Parathyroid adenoma (tissue), 2 donors: ENCODE measurements around the gene KRTAP4-16.
"Not testable (repeated sequence)": the region's sequence is repeated elsewhere in the genome, so short reads cannot be mapped to it uniquely, and the experiment has no call there.

ENCODE experiments used
- H2AFZ ChIP-seq: fragments of 300-600 bp; sonication (generic); one replicate; pipeline ENCODE4 v1.7.0; 2017; ENCODE audit warnings: antibody characterized with exemption, mild to moderate bottlenecking
- H3K27ac ChIP-seq: fragments of 300-600 bp; sonication (generic); one replicate; pipeline ENCODE4 v1.7.0; 2017
- H3K27me3 ChIP-seq: fragments of 300-600 bp; sonication (generic); one replicate; pipeline ENCODE4 v1.7.0; 2017; ENCODE audit warnings: low read length; ENCODE audit not compliant: control insufficient read depth, insufficient read depth
- H3K36me3 ChIP-seq: fragments of 300-600 bp; sonication (generic); one replicate; pipeline ENCODE4 v1.7.0; 2017; ENCODE audit warnings: low read length; ENCODE audit not compliant: control insufficient read depth, insufficient read depth
- H3K4me1 ChIP-seq: fragments of 300-600 bp; sonication (generic); one replicate; pipeline ENCODE4 v1.7.0; 2017; ENCODE audit warnings: control low read depth
- H3K4me2 ChIP-seq: fragments of 300-600 bp; sonication (generic); one replicate; pipeline ENCODE4 v1.7.0; 2017; ENCODE audit warnings: low read length
- H3K4me3 ChIP-seq: fragments of 300-600 bp; sonication (generic); one replicate; pipeline ENCODE4 v1.7.0; 2017; ENCODE audit warnings: low read depth, low read length
- H3K79me2 ChIP-seq: fragments of 300-600 bp; sonication (generic); one replicate; pipeline ENCODE4 v1.7.0; 2017; ENCODE audit warnings: control low read depth
- H3K9ac ChIP-seq: fragments of 300-600 bp; sonication (generic); one replicate; pipeline ENCODE4 v1.7.0; 2017; ENCODE audit warnings: mild to moderate bottlenecking
- H3K9me3 ChIP-seq: fragments of 300-600 bp; sonication (generic); one replicate; pipeline ENCODE4 v1.7.0; 2017; ENCODE audit warnings: low read length; ENCODE audit not compliant: control insufficient read depth
- CTCF ChIP-seq: fragments of 300-600 bp; sonication (generic); IDR thresholded peaks from one replicate; pipeline ENCODE4 v1.7.0; 2017; ENCODE audit warnings: antibody characterized with exemption, mild to moderate bottlenecking
- donor health status: primary hyperparathyroidism.

KRTAP4-16 gene

DNA sequence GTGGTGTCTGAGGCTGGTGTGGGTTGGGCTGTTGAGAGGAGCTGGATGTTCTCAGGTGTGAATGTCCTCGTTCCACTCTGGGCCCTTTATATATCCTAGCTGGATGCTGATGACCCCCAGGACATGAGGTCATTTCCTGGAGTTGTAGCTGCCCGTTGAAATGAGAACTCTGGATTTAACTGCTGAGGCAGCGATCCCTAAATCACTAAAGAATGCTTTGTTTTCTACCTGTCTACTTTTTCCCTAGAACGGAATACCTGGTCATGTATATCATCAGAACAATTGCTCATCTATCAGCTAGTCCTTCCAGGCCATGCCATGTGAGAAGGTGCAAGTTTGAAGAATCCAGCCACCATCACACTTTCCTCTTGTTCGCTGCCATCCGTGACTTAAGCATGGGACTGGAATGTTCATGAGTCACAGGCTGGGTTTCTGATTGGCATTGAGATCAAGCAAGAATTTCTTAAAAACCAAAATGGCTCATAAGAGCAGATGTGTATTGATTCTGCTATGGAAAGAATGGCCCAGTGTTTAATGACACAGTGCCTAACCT, 41.9 kb downstream of the KRTAP4-16 start, which contains the start of gene KRTAP2-3:
KRTAP2-3 (minus strand) TSS at position 63 of the 553 bp plus-strand sequence. CDS start 64 bp downstream, outside the sequence.
- no peaks in the 10 kb centered on the region for H3K36me3 ChIP-seq

DNA sequence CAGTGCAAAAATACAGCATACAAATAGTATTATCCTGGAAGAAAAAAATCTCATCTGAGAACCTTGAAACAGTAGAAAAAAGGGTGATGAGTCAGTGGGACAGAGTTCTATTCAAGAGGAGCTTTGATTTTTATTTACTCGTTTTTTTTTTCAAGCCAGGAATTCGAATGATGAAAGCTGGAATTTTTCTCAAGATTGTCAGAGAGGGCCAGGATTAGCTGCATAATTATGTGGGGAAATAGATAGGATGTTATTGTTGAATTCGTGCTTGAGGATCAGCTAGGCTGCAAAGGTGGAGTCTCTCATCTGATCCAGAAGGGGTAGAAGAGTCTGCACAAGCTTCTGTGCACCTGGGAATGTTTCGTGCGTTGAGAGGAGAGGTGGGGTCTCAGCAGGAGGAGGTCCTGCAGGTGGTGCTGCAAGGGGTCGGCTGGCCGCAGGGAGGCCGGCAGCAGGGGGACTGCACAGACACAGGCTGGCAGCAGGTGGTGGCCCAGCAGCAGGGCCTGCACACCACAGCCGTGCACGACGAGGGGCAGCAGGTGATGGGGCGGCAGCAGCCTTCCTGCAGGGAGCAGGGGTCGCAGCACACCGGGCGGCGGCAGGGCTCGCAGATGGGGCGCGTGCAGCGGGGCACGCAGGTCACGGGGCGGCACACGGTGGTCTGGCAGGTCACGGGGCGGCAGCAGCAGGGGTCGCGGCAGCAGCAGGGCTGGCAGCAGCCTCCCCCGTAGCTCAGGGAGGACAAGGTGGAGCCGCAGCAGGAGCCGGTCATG, 42.5 kb downstream of the KRTAP4-16 start:
- H2AFZ ChIP-seq, H3K9me3 ChIP-seq, H3K4me1 ChIP-seq, H3K27me3 ChIP-seq, H3K36me3 ChIP-seq, H3K27ac ChIP-seq, H3K9ac ChIP-seq, H3K4me2 ChIP-seq, H3K79me2 ChIP-seq, H3K4me3 ChIP-seq: not testable (repeated sequence)

More for the DNA sequence above, 41.9 kb downstream of the KRTAP4-16 start, which contains the start of gene KRTAP2-3:
- Histone ChIP-seq H3K4me3 (no peak within 1 kb of the TSS), H3K4me1 (no peaks in the 10 kb centered on the region), H3K79me2 (no peaks in the 10 kb centered on the region), H3K9ac (no peak within 1 kb of the TSS), H3K9me3 (no peaks in the 10 kb centered on the region), H2AFZ (no peak within 1 kb of the TSS), H3K27ac (no peak within 1 kb of the TSS), H3K4me2 (no peak within 1 kb of the TSS), H3K27me3 (no peaks in the 10 kb centered on the region)
- no peak for TF ChIP-seq CTCF

DNA sequence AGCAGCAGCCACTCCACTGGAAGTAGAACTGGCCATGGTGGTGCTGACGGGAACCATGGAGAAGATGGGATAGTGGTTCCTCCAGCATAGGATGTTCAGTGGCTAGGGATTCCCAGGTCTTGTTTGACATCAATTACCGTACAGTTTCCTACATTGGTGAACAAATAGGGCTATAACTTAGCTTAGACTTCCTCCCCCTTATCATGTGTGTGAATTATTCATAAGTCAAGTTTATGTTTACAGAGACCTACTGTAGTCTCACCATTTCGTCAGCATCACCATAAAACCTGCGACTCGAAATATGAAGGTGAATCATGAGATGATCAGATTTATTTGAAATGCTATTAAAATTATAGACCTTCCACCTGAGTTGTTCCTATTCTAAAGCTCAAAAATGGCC, 43.3 kb downstream of the KRTAP4-16 start:
- no peak overlapping the region for H2AFZ ChIP-seq
- no peaks in the 10 kb centered on the region for H3K9me3 ChIP-seq
- no peaks in the 10 kb centered on the region for H3K4me1 ChIP-seq
- no peaks in the 10 kb centered on the region for H3K79me2 ChIP-seq
- no peaks in the 10 kb centered on the region for H3K27me3 ChIP-seq
- no peak overlapping the region for H3K27ac ChIP-seq
- TF ChIP-seq CTCF: no peak
- no peak overlapping the region for H3K9ac ChIP-seq
- no peaks in the 10 kb centered on the region for H3K36me3 ChIP-seq
- H3K4me2 ChIP-seq: no peak overlapping the region
- H3K4me3 ChIP-seq: no peak overlapping the region

DNA sequence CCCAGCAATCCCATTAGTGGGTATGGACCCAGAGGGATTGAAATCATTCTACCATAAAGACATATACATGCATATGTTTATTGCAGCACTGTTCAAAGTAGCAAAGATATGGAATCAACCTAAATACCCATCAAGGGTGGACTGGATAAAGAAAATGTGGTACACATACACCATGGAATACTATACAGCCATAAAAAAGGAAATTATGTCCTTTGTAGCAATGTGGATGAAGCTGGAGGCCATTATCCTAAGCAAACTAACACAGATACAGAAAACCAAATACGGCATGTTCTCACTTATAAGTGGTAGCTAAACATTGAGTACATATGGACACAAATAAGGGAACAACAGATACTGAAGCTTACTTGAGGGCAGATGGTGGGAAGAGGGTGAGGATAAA, 44.5 kb downstream of the KRTAP4-16 start:
- Histone ChIP-seq H3K4me2 (no peak overlapping the region), H3K9me3 (no peaks in the 10 kb centered on the region), H3K4me1 (no peaks in the 10 kb centered on the region), H2AFZ (no peak overlapping the region), H3K27me3 (no peaks in the 10 kb centered on the region), H3K9ac (no peak overlapping the region), H3K79me2 (no peaks in the 10 kb centered on the region), H3K36me3 (no peaks in the 10 kb centered on the region), H3K27ac (no peak overlapping the region), H3K4me3 (no peak overlapping the region)
- TF ChIP-seq CTCF: no peak

GRCh38 chr17:41055130-41055529, 46.9 kb downstream of the KRTAP4-16 start, which contains the start of gene KRTAP2-2:
Gene KRTAP2-2, minus strand, starts transcription at chr17:41055230. Its CDS starts 19 bp downstream, at chr17:41055211.
- H3K4me2 ChIP-seq, H3K27me3 ChIP-seq, H2AFZ ChIP-seq, H3K27ac ChIP-seq, H3K79me2 ChIP-seq, H3K4me3 ChIP-seq, H3K9me3 ChIP-seq, H3K4me1 ChIP-seq, H3K36me3 ChIP-seq, H3K9ac ChIP-seq: not testable (repeated sequence)

- not testable (repeated sequence) for H3K4me1 ChIP-seq, H3K9ac ChIP-seq, H3K4me2 ChIP-seq, H3K27ac ChIP-seq, H2AFZ ChIP-seq, H3K79me2 ChIP-seq, H3K9me3 ChIP-seq, H3K4me3 ChIP-seq, H3K27me3 ChIP-seq, H3K36me3 ChIP-seq
Observed at GRCh38 chr17:41054556-41054955, 47.5 kb downstream of the KRTAP4-16 start.
